Keratinocyte (primary cell): ENCODE data around the gene SH3GL3. TPM values are rescaled to one million over a fixed set of nuclear protein-coding genes. Genes with fewer than 3 reads are reported as not detected.
A peak's percentile ranks its signal among the peaks of the same experiment; 100 is the strongest.

Source experiments
- DNase-seq: peaks from one replicate; pipeline ENCODE4 v3.0.0-alpha.2; 2011; ENCODE audit warnings: low read depth, missing footprints, low spot score
- FAIRE-seq: peaks from 2 replicates; lab custom pipeline; 2011; peaks lifted over from hg19 to GRCh38; lab: Jason Lieb, UNC
- H2AFZ ChIP-seq: 2 replicates; pipeline ENCODE4 v1.6.0; 2012; ENCODE audit warnings: low read length, control low read depth, inconsistent platforms; ENCODE audit not compliant: control insufficient read depth
- H3K27ac ChIP-seq: 2 replicates; pipeline ENCODE4 v1.5.1; 2011; ENCODE audit warnings: low read length; ENCODE audit not compliant: control insufficient read depth, insufficient read depth
- H3K27me3 ChIP-seq: 3 replicates; pipeline ENCODE4 v1.6.0; 2011; ENCODE audit warnings: low read length; ENCODE audit not compliant: control insufficient read depth, insufficient read depth; ENCODE audit errors: extremely low read depth
- H3K36me3 ChIP-seq, 2 experiments: 2 replicates in 1 of 2; 3 replicates in 1 of 2; pipeline ENCODE4 v1.5.1; 2011; ENCODE audit warnings: low read length in 2 of 2, mild to moderate bottlenecking in 1 of 2; ENCODE audit not compliant: control insufficient read depth in 2 of 2, insufficient read depth in 2 of 2; ENCODE audit errors: extremely low read depth in 1 of 2
- H3K4me1 ChIP-seq: 3 replicates; pipeline ENCODE4 v1.5.1; 2011; ENCODE audit warnings: low read length; ENCODE audit not compliant: control insufficient read depth, insufficient read depth; ENCODE audit errors: extremely low read depth
- H3K4me2 ChIP-seq: 3 replicates; pipeline ENCODE4 v1.6.0; 2011; ENCODE audit warnings: low read depth, low read length; ENCODE audit not compliant: control insufficient read depth, insufficient read depth; ENCODE audit errors: extremely low read depth
- H3K4me3 ChIP-seq, 3 experiments: fragments of 200-600 bp in 1 of 3; sonication (generic) in 1 of 3; 2 replicates in 2 of 3; 3 replicates in 1 of 3; pipeline ENCODE4 v1.5.1; 2011 to 2016; ENCODE audit warnings: low read length in 3 of 3, mild to moderate bottlenecking in 3 of 3, control low read depth in 2 of 3, inconsistent platforms in 1 of 3, low read depth in 1 of 3, mixed read lengths in 1 of 3, mixed run types in 1 of 3, moderate library complexity in 1 of 3; ENCODE audit not compliant: control insufficient read depth in 2 of 3, insufficient read depth in 2 of 3; ENCODE audit errors: extremely low read depth in 1 of 3
- H3K79me2 ChIP-seq: 2 replicates; pipeline ENCODE4 v1.6.0; 2012; ENCODE audit warnings: low read length; ENCODE audit not compliant: control insufficient read depth, insufficient read depth
- H3K9ac ChIP-seq: 3 replicates; pipeline ENCODE4 v1.6.0; 2011; ENCODE audit warnings: low read length; ENCODE audit not compliant: control insufficient read depth, insufficient read depth; ENCODE audit errors: extremely low read depth
- H3K9me1 ChIP-seq: 3 replicates; pipeline ENCODE4 v1.6.0; 2011; ENCODE audit warnings: low read length; ENCODE audit not compliant: control insufficient read depth, insufficient read depth; ENCODE audit errors: extremely low read depth
- H3K9me3 ChIP-seq: 2 replicates; pipeline ENCODE4 v1.5.1; 2012; ENCODE audit warnings: low read depth, low read length; ENCODE audit not compliant: control insufficient read depth
- H4K20me1 ChIP-seq: 3 replicates; pipeline ENCODE4 v1.6.0; 2011; ENCODE audit warnings: low read length; ENCODE audit not compliant: control insufficient read depth, insufficient read depth; ENCODE audit errors: extremely low read depth
- EZH2 ChIP-seq: IDR thresholded peaks from one replicate; pipeline ENCODE4 v1.6.1; 2012; ENCODE audit warnings: inconsistent platforms, mild to moderate bottlenecking, low read length, moderate library complexity
- dilution Hi-C: fragments of 300-500 bp; cut with MboI; formaldehyde crosslinking; loops from one replicate; pipeline ENCODE4 v1.7.0; 2020; ENCODE audit warnings: low sequenced_read_pairs; ENCODE audit not compliant: extremely low pct_ligation_motif_present
- polyA plus RNA-seq, 5 experiments: library from polyadenylated mRNA; depleted of rRNA in 3 of 5; stranded (reverse) in 3 of 5; stranded (forward) in 1 of 5; unstranded in 1 of 5; fragments of >200 nt; gene quantifications; 1 replicate in 1 of 5; 2 replicates in 3 of 5; 3 replicates in 1 of 5; pipeline versions ENCODE4 v1.2.1 to v1.2.3, GENCODE V29; 2011 to 2012; ENCODE audit warnings: missing spikeins in 2 of 5, low read depth in 1 of 5, low replicate concordance in 1 of 5
- TF ChIP-seq, protein P1 (sequence below), 3 experiments: IDR thresholded peaks in 1 of 3; conservative IDR thresholded peaks in 1 of 3; optimal IDR thresholded peaks in 1 of 3; 2 replicates in 2 of 3; 3 replicates in 1 of 3; pipeline versions ENCODE3 to v1.5.1; 2011; ENCODE audit warnings: low read length in 3 of 3, mild to moderate bottlenecking in 3 of 3, moderate library complexity in 2 of 3, control low read depth in 1 of 3, inconsistent platforms in 1 of 3; ENCODE audit not compliant: insufficient read depth in 2 of 3; ENCODE audit errors: extremely low read depth in 1 of 3

Gene SH3GL3
- polyA plus RNA-seq, 1 donor (not counting 4 experiments of a cell fraction or from before 2014, with no cell fraction given): 0.20 TPM

DNA sequence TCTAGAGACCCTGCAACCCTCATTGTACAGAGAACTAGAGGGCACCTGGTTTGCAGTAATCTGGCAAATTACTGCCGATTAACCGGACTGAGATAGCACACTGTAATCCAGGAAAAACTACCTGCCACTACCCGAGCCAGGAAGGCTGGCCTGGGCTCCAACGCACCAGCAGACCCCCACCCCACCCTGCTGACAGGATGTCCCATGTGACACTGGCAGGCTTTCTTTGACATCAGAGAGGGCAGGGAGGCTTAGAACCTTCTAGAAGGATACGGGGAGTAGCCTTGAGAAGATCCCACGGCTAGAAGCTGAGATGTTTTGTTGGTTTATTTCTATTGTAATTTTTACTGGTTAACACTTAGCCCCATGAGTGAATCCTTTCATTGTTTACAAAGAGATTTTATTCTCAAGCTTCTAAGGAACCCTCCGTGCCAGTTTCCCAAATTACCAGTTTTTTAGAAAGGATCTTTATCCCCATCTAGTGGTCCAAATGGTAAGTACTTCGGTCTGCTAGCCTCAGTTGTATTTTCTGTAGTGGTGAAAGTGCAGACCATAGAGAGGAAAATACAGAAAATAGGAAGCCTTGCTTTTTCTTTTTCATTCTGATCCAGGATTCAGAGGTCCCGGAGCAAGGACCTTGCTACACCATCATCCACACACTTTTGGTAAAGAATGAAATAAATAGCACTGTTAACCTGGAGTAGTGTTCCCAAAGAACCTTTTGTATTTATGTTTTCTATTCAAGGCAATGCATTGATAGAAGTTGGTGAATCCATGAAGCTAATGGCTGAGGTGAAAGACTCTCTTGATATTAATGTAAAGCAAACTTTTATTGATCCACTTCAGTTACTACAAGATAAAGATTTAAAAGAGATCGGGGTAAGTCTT lies 124.9 kb downstream of the SH3GL3 start:
- no peak overlapping the region for H3K9ac ChIP-seq
- dilution Hi-C loops: loop anchor here (25.0 kb wide), 1 partner anchor 310 kb away; no protein-coding TSS in a partner anchor
- H3K27ac ChIP-seq: no peak overlapping the region
- no peaks in the 10 kb centered on the region for H3K9me3 ChIP-seq
- no peak overlapping the region for H3K4me3 ChIP-seq
- H4K20me1 ChIP-seq: no peaks in the 10 kb centered on the region
- H3K79me2 ChIP-seq: no peaks in the 10 kb centered on the region
- H3K9me1 ChIP-seq: no peaks in the 10 kb centered on the region
- no peak overlapping the region for H2AFZ ChIP-seq
- peak; percentile 17 for FAIRE-seq
- H3K27me3 ChIP-seq: peaks cover 6% of the 10 kb centered on the region
- H3K4me2 ChIP-seq: no peak overlapping the region
- H3K36me3 ChIP-seq: no peaks in the 10 kb centered on the region
- TF ChIP-seq EZH2: no peak
- TF ChIP-seq, protein P1, sequence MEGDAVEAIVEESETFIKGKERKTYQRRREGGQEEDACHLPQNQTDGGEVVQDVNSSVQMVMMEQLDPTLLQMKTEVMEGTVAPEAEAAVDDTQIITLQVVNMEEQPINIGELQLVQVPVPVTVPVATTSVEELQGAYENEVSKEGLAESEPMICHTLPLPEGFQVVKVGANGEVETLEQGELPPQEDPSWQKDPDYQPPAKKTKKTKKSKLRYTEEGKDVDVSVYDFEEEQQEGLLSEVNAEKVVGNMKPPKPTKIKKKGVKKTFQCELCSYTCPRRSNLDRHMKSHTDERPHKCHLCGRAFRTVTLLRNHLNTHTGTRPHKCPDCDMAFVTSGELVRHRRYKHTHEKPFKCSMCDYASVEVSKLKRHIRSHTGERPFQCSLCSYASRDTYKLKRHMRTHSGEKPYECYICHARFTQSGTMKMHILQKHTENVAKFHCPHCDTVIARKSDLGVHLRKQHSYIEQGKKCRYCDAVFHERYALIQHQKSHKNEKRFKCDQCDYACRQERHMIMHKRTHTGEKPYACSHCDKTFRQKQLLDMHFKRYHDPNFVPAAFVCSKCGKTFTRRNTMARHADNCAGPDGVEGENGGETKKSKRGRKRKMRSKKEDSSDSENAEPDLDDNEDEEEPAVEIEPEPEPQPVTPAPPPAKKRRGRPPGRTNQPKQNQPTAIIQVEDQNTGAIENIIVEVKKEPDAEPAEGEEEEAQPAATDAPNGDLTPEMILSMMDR (optimal IDR thresholded peaks at IDR 0.05 in 1 of 3, IDR thresholded peaks at IDR 0.05 in 1 of 3, conservative IDR thresholded peaks at IDR 0.05 in 1 of 3; ENCODE audit: extremely low read depth in 1 of 3, insufficient read depth in 2 of 3, low read length in 3 of 3): peak in 2 of 3 experiments; percentile 49 to 53
- DNase-seq: no peak
- H3K4me1 ChIP-seq: no peaks in the 10 kb centered on the region

GRCh38 chr15:83574345-83574744 lies 127.2 kb downstream of the SH3GL3 start:
- H3K79me2 ChIP-seq: no peaks in the 10 kb centered on the region
- H3K9me1 ChIP-seq: no peaks in the 10 kb centered on the region
- H3K9me3 ChIP-seq: no peaks in the 10 kb centered on the region
- dilution Hi-C loops: loop anchor here (25.0 kb wide), 1 partner anchor 312 kb away; no protein-coding TSS in a partner anchor
- no peaks in the 10 kb centered on the region for H4K20me1 ChIP-seq
- no peaks in the 10 kb centered on the region for H3K4me1 ChIP-seq
- DNase-seq (no peak), FAIRE-seq (no peak)
- no peak overlapping the region for H3K9ac ChIP-seq
- no peak overlapping the region for H3K27ac ChIP-seq
- no peaks in the 10 kb centered on the region for H3K36me3 ChIP-seq
- TF ChIP-seq, protein P1 (optimal IDR thresholded peaks at IDR 0.05 in 1 of 3, IDR thresholded peaks at IDR 0.05 in 1 of 3, conservative IDR thresholded peaks at IDR 0.05 in 1 of 3; ENCODE audit: extremely low read depth in 1 of 3, insufficient read depth in 2 of 3, low read length in 3 of 3): no peak
- no peak for TF ChIP-seq EZH2
- H2AFZ ChIP-seq: no peak overlapping the region
- no peak overlapping the region for H3K4me3 ChIP-seq
- peaks cover 6% of the 10 kb centered on the region for H3K27me3 ChIP-seq
- no peak overlapping the region for H3K4me2 ChIP-seq
